SU-DHL-6 (cell line): ENCODE measurements around the gene HMG20A.

Experiments used
- H2AFZ ChIP-seq: fragments of 200-600 bp; sonication (generic); 2 replicates; pipeline ENCODE4 v1.6.1; 2014; ENCODE audit warnings: low read depth, mild to moderate bottlenecking, moderate library complexity, mixed read lengths, antibody characterized with exemption, low read length; ENCODE audit not compliant: severe bottlenecking
- H3F3A ChIP-seq: fragments of 200-600 bp; shearing (Covaris generic); 2 replicates; pipeline ENCODE4 v1.6.0; 2016; ENCODE audit warnings: antibody characterized with exemption, mild to moderate bottlenecking; ENCODE audit not compliant: insufficient read depth
- H3K27ac ChIP-seq: fragments of 200-600 bp; sonication (generic); 2 replicates; pipeline ENCODE4 v1.5.1; 2016; ENCODE audit warnings: low read depth, mild to moderate bottlenecking, low read length, moderate library complexity, mixed read lengths
- H3K27me3 ChIP-seq: fragments of 200-600 bp; sonication (generic), shearing (Covaris generic); 2 replicates; pipeline ENCODE4 v1.6.0; 2014; ENCODE audit warnings: mild to moderate bottlenecking, low read length
- H3K36me3 ChIP-seq: fragments of 200-600 bp; sonication (generic); 2 replicates; pipeline ENCODE4 v1.6.1; 2014; ENCODE audit warnings: mild to moderate bottlenecking, low read length, mixed read lengths
- H3K4me2 ChIP-seq: fragments of 300-600, 200-600 bp; shearing (Covaris generic), sonication (generic); 2 replicates; pipeline ENCODE4 v1.6.0; 2014; ENCODE audit warnings: low read length, low read depth, mild to moderate bottlenecking; ENCODE audit not compliant: poor library complexity, severe bottlenecking
- H3K4me3 ChIP-seq: fragments of 200-600 bp; sonication (generic); 2 replicates; pipeline ENCODE4 v1.5.1; 2014; ENCODE audit warnings: antibody characterized with exemption, low read length, mild to moderate bottlenecking, mixed read lengths; ENCODE audit not compliant: insufficient read depth, poor library complexity, severe bottlenecking
- H3K79me2 ChIP-seq: fragments of 200-600 bp; sonication (generic); 2 replicates; pipeline ENCODE4 v1.6.1; 2014; ENCODE audit warnings: mild to moderate bottlenecking, low read length, moderate library complexity; ENCODE audit not compliant: insufficient read depth
- H3K9ac ChIP-seq: fragments of 200-600 bp; sonication (generic); 2 replicates; pipeline ENCODE4 v1.7.0; 2014; ENCODE audit warnings: mild to moderate bottlenecking, low read length
- H3K9me2 ChIP-seq: fragments of 200-600 bp; sonication (generic); replicated peaks from 2 replicates; pipeline ENCODE4 v1.6.1; 2014; ENCODE audit warnings: low read length; ENCODE audit not compliant: insufficient read depth
- H3K9me3 ChIP-seq: fragments of 200-600 bp; sonication (generic); 2 replicates; pipeline ENCODE4 v1.6.1; 2014; ENCODE audit warnings: low read length, mixed read lengths; ENCODE audit not compliant: insufficient read depth
- H4K20me1 ChIP-seq: fragments of 200-600 bp; sonication (generic); 2 replicates; pipeline ENCODE4 v1.6.1; 2014; ENCODE audit warnings: low read depth, mild to moderate bottlenecking, antibody characterized with exemption, low read length, moderate library complexity, mixed read lengths
- CTCF ChIP-seq: fragments of 200-600 bp; sonication (generic); IDR thresholded peaks from one replicate; pipeline ENCODE4 v1.5.1; 2017; ENCODE audit warnings: antibody characterized with exemption, mild to moderate bottlenecking, low read length, moderate library complexity; ENCODE audit not compliant: insufficient read depth, poor library complexity, severe bottlenecking
- EZH2phosphoT487 ChIP-seq: fragments of 200-600 bp; sonication (generic), shearing (Covaris generic); conservative IDR thresholded peaks from 2 replicates; pipeline ENCODE4 v1.6.1; 2018; ENCODE audit warnings: mild to moderate bottlenecking, antibody characterized with exemption, low read length, moderate library complexity, mixed read lengths

The HMG20A gene

GRCh38 chr15:77437264-77437663 is 16.6 kb downstream of the HMG20A start:
- Histone ChIP-seq H4K20me1 (peaks cover 21% of the 10 kb centered on the region), H3K9me3 (no peaks in the 10 kb centered on the region), H3K36me3 (no peaks in the 10 kb centered on the region), H3K4me3 (no peak overlapping the region), H3K79me2 (peaks cover 66% of the 10 kb centered on the region), H3K27ac (no peak overlapping the region), H3K4me2 (no peak overlapping the region), H2AFZ (no peak overlapping the region), H3K9ac (no peak overlapping the region), H3F3A (no peaks in the 10 kb centered on the region), H3K27me3 (no peaks in the 10 kb centered on the region), H3K9me2 (no peaks in the 10 kb centered on the region)
- TF ChIP-seq EZH2phosphoT487 (no peak), CTCF (no peak)

DNA sequence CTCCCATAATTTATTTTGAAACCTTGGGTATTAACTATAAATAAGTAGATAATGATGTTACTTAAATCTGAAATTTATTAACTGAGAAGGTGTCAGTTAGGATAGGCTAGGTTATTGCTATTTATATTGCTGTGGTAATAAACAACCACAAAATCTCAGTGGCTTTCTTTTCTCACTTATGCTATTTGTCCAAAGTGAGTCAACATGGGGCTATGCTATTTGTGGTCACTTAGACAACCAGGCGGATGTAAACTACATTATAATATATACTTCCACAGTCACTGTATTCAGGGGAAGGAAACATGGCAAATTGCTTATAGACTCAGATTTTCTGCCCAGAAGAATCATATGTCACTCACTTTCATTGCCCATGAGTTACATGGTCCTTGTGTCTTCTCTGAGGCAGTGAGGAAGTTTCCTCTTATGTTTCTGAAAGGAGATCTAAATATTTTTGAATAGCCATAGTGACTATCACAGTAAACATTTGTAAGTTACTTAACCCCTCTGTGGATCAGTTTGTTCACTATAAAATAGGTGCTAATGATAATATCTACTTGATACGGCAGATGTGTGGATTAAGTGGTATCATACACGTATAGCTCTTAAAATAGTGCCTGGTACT is 19.8 kb downstream of the HMG20A start:
- no peaks in the 10 kb centered on the region for H3K9me2 ChIP-seq
- no peak overlapping the region for H3K4me3 ChIP-seq
- TF ChIP-seq EZH2phosphoT487, result no peak
- TF ChIP-seq CTCF, result no peak
- 0 out of 2 replicates have a peak, but pooled peaks cover 16% of the 10 kb centered on the region for H4K20me1 ChIP-seq
- H3K9ac ChIP-seq, result no peak overlapping the region
- H3K9me3 ChIP-seq, result no peaks in the 10 kb centered on the region
- peaks cover 70% of the 10 kb centered on the region for H3K79me2 ChIP-seq
- no peaks in the 10 kb centered on the region for H3K27me3 ChIP-seq
- H3K36me3 ChIP-seq, result no peaks in the 10 kb centered on the region
- no peak overlapping the region for H3K4me2 ChIP-seq
- H2AFZ ChIP-seq, result no peak overlapping the region
- no peaks in the 10 kb centered on the region for H3F3A ChIP-seq
- no peak overlapping the region for H3K27ac ChIP-seq

DNA sequence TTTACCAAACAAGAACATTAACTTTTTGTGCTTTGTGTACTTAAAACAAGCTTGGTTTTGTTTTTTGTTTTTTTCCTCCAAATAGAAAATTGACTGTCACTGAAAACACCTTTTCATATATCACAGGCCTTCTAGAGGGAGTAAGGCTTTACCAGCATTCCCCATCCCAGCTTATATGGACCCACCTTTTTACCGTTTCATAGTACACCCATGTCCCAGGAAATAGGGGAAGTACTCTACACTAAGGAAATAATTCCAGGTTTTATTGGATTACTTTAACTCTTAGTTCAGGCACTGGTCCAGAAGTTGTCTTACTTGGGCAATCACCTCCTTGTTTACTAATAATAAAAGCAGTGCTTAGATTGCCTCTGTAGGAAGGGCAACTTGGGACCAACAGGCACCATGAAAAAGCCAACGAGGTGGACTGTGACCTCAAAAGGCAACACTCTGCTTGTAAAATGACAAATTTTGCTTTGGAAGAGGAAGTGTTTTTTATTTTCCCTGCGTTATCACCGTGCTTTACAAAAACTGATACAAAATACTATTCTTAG is 26.2 kb downstream of the HMG20A start:
- no peaks in the 10 kb centered on the region for H3K27me3 ChIP-seq
- no peaks in the 10 kb centered on the region for H3K9me3 ChIP-seq
- peaks cover 44% of the 10 kb centered on the region for H3K79me2 ChIP-seq
- H3K4me3 ChIP-seq, result no peak overlapping the region
- 0 out of 2 replicates have a peak, but pooled peaks cover 6% of the 10 kb centered on the region for H4K20me1 ChIP-seq
- H3K27ac ChIP-seq, result no peak overlapping the region
- no peaks in the 10 kb centered on the region for H3K36me3 ChIP-seq
- no peak overlapping the region for H3K4me2 ChIP-seq
- TF ChIP-seq CTCF (no peak), EZH2phosphoT487 (no peak)
- H3K9me2 ChIP-seq, result no peaks in the 10 kb centered on the region
- no peak overlapping the region for H3K9ac ChIP-seq
- no peaks in the 10 kb centered on the region for H3F3A ChIP-seq
- H2AFZ ChIP-seq, result no peak overlapping the region
